Bone marrow (tissue), 2 donors: Measurements from ENCODE around the gene CDC42EP4.
"Not testable (repeated sequence)": the region's sequence is repeated elsewhere in the genome, so short reads cannot be mapped to it uniquely, and the experiment has no call there.

Experiments used
- DNase-seq, 2 donors: peaks; one replicate each; lab custom pipeline; 2025; lab: John Stamatoyannopoulos, UW

The CDC42EP4 gene

DNA sequence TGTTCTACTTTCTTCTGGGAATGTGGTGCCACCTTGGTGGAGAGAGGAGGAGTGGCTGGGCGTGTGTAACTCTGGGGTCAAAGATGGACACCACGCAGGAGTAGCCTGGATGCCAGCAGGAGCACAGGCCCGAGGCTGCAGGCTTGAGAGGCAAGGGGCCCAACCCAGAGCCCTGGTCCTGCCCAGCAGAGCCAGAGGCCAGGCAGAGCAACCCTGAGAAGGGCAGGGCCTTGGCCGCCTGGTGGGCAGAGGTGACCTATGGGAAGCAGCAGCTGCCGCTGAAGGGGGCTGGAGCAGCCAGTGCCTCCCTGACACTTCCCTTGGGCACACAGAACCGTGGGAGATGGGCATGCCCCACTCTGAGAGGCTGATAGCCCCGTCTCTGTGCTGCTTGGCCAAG lies 32.1 kb downstream of the CDC42EP4 start:
- no peak for DNase-seq

GRCh38 chr17:73278465-73279453 lies 33.0 kb downstream of the CDC42EP4 start:
- no peak for DNase-seq

DNA sequence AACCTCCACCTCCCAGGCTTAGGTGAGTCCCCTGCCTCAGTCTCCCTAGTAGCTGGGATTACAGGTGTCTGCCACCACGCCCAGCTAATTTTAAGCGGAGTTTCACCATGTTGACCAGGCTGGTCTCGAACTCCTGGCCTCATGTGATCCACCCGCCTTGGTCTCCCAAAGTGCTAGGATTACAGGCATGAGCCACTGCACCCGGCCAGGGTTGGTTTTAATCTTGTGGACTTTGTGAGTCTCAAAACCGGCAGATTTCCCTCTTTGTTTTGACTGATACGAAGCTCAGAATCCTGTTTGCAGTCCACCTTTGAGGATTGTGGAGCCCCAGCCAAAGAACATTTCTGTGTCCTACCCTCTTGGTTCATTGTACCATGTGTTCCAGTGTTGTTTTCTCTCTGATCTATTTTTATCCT lies 33.7 kb downstream of the CDC42EP4 start:
- no peak for DNase-seq

- DNase-seq: no peak
These were observed 37.3 kb downstream of the CDC42EP4 start for GRCh38 chr17:73274490-73274889.

DNA sequence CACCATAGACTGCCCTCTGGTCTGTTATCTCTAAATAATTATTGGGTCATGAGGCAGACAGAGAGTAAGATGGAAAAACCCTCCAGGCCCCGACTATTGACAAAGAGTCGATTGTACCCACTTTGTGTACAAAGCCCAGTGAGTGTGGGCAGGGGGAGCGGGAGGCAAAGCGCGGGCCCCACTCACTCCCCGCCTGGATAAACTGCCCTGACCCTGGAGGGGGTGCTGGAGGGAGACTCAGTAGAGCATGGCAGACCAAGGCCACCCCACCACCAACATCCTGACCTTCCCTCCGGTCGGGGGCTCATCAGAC lies 38.9 kb downstream of the CDC42EP4 start:
- DNase-seq: no peak

- no peak for DNase-seq
These were observed 40.7 kb downstream of the CDC42EP4 start for GRCh38 chr17:73271072-73271471.

- no peak for DNase-seq
These were observed 42.0 kb downstream of the CDC42EP4 start for GRCh38 chr17:73269791-73270190.

DNA sequence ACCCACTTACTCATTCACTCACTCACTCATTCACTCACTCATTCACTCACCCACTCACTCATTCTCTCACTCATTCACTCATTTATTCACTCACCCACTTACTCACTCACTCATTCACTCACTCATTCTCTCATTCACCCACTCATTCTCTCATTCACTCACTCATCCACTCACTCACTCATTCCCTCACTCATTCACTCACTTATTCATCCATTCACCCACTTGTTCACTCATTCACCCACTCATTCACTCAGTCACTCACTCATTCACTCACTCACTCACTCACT lies 42.5 kb downstream of the CDC42EP4 start:
- no peak for DNase-seq

GRCh38 chr17:73268582-73269328 lies 43.0 kb downstream of the CDC42EP4 start:
- DNase-seq: no peak

DNA sequence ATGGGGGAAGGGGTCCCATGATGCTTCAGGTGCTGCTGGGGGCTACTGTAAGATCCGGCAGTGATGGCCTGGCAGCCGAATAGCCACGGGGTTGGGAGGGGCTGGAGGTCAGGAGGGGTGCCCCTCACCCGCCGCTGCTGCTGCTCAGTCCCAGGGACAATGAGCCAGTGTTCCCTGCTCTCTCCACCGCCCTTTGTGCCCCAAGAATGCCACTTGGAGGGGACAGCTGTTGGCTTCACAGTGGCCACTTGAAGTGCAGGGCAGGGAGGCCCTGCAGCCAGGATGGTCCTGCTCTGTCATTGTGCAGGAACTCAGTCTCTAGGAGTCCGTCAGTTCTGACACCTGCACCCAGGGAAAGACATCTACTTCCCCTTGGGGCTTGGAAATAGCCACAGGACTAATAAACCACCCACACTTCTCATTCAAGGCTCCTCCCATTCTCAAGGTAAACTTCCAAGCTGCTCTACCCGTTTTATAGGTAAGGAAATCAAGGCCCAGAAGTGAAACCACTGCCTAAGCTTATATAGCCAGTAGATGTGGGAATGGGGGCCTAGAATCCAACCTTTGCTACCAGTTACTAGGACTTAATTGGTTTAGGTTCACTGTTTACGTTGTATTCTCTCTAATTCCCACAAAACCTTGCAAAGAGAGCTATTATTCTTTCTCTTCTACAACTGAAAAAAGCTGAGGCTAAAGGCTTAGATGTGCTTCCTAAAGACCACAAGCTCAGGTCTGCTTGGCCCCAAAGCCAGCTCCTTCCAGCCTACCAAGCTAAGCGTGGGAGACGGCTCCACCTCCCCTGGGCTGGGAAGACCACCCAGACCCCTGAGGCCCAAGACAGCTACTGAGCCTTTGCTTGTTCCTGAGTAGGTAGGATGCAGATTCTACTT lies 43.9 kb downstream of the CDC42EP4 start:
- DNase-seq: no peak

DNA sequence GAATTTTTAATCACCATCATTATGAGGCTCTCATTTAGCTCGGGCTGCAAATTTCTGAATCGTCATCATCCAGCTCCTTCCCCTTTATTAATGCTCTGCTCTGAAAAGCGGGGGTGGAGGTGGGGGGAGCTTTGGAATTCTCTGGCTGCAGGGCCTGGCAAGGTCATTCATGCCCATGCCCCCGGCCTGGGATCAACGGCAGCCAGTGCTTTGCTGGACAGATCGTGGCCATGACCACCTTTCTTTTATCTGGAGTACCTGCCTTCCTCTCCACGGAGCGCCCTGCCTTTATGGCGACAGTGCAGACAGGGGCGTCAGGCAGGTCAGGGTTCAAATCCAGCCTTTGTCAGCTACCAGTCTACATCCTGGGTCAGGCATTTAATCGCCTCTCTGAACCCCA lies 45.0 kb downstream of the CDC42EP4 start:
- DNase-seq: no peak

- DNase-seq: no peak
These were observed 45.9 kb downstream of the CDC42EP4 start for GRCh38 chr17:73265646-73266640.

- not testable (repeated sequence) for DNase-seq
These were observed 47.4 kb downstream of the CDC42EP4 start for GRCh38 chr17:73264448-73264847.

DNA sequence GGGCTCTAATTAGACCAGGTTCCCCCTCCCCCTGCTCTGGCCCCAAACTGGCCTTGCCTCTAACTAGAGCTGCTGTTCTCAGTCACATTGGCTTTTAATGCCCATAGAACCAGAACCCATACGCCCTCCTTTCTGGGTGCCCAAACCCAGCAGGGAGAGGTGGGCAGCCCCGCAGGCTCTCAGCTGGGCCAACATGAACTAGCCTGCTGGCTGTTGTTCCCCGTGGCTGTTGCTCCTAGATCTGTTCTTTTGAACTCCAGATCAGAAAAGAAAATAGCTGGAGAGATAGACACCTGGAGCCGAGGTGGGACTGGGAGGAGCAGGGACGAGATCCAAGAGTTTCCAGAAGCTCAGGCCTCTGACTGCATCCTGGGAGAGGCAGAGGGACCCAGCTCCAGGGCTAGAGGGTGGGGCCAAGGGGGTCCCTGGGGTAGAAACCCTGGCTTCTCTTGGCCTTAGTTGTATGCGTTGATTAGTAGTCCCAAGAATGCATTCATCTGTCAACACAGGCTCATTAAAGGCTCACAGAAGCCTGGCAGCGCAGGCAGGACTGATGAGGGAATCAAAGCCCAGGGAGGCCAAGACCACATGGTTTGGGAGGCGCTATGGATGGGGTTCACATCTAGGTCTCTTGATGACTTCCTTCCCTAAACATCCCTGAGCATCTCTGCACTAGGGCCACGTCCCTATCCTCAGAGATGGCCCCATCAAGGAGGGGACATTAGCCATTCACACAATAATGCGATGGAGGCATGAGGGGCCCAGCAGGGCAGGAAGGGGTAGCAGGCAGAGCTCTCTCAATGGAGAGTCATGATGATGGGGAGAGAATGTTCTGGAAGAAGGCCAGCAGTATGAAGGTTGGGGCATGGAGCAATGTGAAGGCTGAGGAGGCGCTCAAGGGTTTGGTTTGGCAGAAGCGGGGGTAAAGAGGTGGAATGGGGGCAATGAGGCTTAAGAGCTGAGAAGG lies 48.8 kb downstream of the CDC42EP4 start:
- DNase-seq: no peak

- no peak for DNase-seq
These were observed 49.7 kb downstream of the CDC42EP4 start for GRCh38 chr17:73261952-73262675.

DNA sequence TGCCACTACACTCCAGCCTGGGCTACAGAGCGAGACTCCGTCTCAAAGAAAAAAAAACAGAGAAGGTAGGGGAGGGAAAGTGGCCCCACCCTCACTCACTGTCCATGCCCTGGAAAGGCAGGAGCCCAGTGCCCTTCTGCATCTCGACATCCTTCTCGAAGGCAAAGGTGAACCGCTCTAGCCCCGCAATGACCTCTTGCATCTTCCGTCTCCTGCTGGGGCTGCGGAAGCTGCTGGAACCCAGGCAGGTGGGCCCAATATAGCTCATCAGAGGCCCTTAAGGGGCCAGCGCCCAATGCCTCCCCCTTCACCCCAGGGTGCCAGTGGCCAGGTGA lies 50.2 kb downstream of the CDC42EP4 start, which contains the start of gene CPSF4L:
Gene CPSF4L, minus strand, starts transcription at position 264 of the 335 bp plus-strand sequence. Its CDS starts 62 bp downstream, at position 202.
- DNase-seq: no peak

DNA sequence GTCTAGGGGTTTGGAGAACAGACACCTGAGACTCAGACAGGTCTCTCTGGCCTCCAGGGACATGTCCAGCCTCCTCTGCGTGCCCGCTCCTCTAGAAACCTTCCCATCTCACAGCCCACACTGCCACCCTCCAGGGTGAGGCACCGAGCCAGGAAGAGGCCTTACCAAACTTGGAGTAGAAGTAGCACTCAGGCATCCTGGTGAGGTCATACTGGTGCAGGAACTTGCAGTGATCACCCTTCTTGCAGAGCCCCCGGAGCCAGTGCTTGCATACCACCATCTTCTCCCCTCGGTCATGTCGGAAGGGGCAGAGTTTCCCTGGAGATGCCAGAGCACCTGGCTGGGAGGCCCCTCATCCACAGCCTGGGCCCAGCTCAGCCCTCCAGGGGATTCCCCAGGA lies 54.3 kb downstream of the CDC42EP4 start:
- DNase-seq: no peak

- no peak for DNase-seq
These were observed 55.6 kb downstream of the CDC42EP4 start for GRCh38 chr17:73256220-73256619.

DNA sequence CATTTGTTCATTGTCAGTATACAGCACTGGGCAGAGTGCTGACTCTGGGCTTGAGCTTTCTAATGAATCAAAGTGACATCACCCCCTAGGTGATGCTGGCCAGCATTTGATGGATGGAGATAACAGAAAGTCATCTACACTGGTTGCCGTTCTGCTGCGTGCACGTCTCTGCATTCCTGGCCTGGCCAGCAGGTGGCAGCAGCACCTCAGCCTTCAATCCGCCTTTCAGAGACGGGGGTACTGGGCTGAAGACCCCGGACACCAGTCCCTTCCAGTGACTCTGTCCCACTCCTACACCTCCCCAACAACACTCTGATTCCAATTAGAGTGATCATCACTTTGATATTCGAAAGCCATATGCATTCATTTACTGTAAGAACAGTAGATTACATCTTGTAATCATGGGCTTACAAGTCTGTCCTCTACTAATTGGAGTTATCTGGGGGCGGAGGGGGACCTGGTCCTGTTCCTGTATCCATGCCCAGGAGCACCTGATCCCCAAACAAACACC lies 56.1 kb downstream of the CDC42EP4 start:
- DNase-seq: peak in 1 of 2 donors; percentile 31
